ENCODE results near the gene PUDP.

The PUDP gene

DNA sequence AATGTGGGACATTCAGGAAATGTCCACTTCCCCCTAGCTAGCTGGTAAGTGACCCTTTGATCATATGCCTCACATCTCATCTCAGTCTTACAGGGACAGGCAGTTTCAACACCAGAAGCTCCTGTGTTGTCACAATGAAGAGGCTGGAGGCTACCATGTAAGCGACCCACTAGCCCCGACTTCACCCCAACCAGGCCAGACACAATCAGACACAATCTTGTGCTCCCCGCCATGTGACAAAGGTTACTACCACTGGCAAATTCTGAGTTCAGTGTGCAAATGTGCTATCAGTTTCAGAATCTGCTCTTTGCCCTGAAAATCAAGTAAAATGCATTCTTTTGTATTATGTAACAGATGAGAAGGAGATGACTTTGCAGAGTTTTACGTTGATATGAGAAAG, 57.3 kb downstream of the PUDP start:
- Histone ChIP-seq H2AFZ (ENCODE audit: low read length, unreplicated experiment) (no peak overlapping the region), H3K27me3 (ENCODE audit: insufficient read depth, low read length) (no peaks in the 10 kb centered on the region), H3K79me2 (ENCODE audit: control insufficient read depth, insufficient read depth, low read length, unreplicated experiment) (peaks cover 11% of the 10 kb centered on the region), H3K4me1 (ENCODE audit: control insufficient read depth, insufficient read depth, low read length, unreplicated experiment) (no peaks in the 10 kb centered on the region), H3K27ac (ENCODE audit: low read depth, low read length) (no peak overlapping the region), H3K36me3 (ENCODE audit: insufficient read depth, low read length) (no peaks in the 10 kb centered on the region), H3K4me3 (ENCODE audit: low read depth, low read length) (no peak overlapping the region)

DNA sequence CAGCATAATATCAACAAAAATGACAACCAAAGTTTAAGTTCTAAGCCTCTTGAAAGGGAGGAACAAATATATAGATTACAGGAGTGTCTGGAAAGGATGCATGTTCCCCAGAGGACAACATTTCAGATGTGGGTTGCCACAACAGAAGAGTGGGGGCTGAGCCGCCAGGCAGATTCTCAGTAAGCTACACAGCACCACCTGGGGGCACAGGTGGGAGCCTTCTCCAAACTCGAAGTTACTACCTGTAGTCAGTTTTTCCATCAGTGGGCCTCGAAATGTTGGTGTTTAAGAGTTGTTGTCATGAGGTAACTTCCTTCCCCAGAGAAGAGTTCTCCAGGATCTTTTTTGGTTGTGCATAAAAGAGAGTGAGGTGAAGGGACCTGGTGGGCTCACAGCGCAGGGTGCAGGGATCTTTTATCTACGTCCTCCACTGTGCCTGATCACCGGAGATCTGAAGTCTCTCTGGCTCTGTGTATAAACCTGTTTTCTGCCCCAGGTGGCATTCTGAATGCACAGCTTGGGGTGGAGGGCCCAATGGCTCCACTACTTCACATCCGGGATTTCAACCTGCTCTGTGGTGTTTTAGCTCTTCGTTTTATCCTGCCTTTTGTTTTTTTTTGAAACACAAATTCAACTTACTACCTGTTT, 58.9 kb downstream of the PUDP start:
- 0 out of 2 replicates have a peak, but pooled peaks cover 5% of the 10 kb centered on the region for H3K36me3 ChIP-seq (ENCODE audit: insufficient read depth, low read length)
- H2AFZ ChIP-seq (ENCODE audit: low read length, unreplicated experiment), result no peak overlapping the region
- no peak overlapping the region for H3K27ac ChIP-seq (ENCODE audit: low read depth, low read length)
- H3K27me3 ChIP-seq (ENCODE audit: insufficient read depth, low read length), result no peaks in the 10 kb centered on the region
- H3K4me1 ChIP-seq (ENCODE audit: control insufficient read depth, insufficient read depth, low read length, unreplicated experiment), result peaks cover 7% of the 10 kb centered on the region
- no peak overlapping the region for H3K4me3 ChIP-seq (ENCODE audit: low read depth, low read length)
- H3K79me2 ChIP-seq (ENCODE audit: control insufficient read depth, insufficient read depth, low read length, unreplicated experiment), result peaks cover 17% of the 10 kb centered on the region

DNA sequence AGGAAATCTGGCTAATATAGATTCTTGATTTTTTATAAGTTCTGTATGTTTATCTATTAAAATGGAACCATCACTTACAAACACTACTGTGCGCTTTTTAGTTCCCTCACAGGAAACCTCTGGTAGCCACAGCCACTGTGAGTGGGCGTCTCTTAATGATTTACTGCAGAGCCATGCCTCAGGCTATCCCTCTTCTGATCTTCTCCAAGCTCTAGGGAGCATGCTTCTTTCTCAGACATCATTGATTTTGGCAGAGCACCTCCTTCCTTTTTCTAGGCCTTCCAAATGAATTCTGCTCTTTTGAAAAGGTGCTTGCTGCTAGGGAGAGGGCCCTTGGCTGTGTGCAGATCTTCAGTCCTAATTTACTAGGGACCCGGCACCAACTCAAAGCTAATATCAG, 61.6 kb downstream of the PUDP start:
- peaks cover 18% of the 10 kb centered on the region for H3K4me1 ChIP-seq (ENCODE audit: control insufficient read depth, insufficient read depth, low read length, unreplicated experiment)
- H3K27ac ChIP-seq (ENCODE audit: low read depth, low read length), result no peak overlapping the region
- 0 out of 2 replicates have a peak, but pooled peaks cover 9% of the 10 kb centered on the region for H3K36me3 ChIP-seq (ENCODE audit: insufficient read depth, low read length)
- H3K4me3 ChIP-seq (ENCODE audit: low read depth, low read length), result no peak overlapping the region
- H3K79me2 ChIP-seq (ENCODE audit: control insufficient read depth, insufficient read depth, low read length, unreplicated experiment), result peaks cover 22% of the 10 kb centered on the region
- H2AFZ ChIP-seq (ENCODE audit: low read length, unreplicated experiment), result no peak overlapping the region
- no peaks in the 10 kb centered on the region for H3K27me3 ChIP-seq (ENCODE audit: insufficient read depth, low read length)

DNA sequence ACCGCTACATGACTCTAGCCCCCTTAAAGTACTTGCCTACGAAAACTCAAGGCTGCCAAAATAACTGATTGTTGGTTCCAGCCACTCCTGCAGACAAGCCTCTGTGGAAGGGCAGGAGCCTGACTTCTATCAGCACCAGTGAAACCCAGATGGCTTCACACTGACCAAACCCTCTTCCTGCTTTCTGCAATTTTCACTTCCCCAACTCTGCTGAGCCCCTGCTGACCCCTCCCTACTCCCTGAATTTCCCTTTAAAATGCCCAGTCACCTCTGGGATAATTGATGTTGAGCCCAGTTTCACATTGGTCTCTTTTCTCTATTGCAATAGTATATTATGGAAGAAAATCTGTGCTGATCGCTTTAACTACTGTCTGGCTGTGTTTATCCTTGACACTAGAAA, 62.1 kb downstream of the PUDP start:
- H3K36me3 ChIP-seq (ENCODE audit: insufficient read depth, low read length), result 0 out of 2 replicates have a peak, but pooled peaks cover 9% of the 10 kb centered on the region
- no peak overlapping the region for H3K27ac ChIP-seq (ENCODE audit: low read depth, low read length)
- no peaks in the 10 kb centered on the region for H3K27me3 ChIP-seq (ENCODE audit: insufficient read depth, low read length)
- peaks cover 21% of the 10 kb centered on the region for H3K79me2 ChIP-seq (ENCODE audit: control insufficient read depth, insufficient read depth, low read length, unreplicated experiment)
- peaks cover 18% of the 10 kb centered on the region for H3K4me1 ChIP-seq (ENCODE audit: control insufficient read depth, insufficient read depth, low read length, unreplicated experiment)
- no peak overlapping the region for H3K4me3 ChIP-seq (ENCODE audit: low read depth, low read length)
- no peak overlapping the region for H2AFZ ChIP-seq (ENCODE audit: low read length, unreplicated experiment)

DNA sequence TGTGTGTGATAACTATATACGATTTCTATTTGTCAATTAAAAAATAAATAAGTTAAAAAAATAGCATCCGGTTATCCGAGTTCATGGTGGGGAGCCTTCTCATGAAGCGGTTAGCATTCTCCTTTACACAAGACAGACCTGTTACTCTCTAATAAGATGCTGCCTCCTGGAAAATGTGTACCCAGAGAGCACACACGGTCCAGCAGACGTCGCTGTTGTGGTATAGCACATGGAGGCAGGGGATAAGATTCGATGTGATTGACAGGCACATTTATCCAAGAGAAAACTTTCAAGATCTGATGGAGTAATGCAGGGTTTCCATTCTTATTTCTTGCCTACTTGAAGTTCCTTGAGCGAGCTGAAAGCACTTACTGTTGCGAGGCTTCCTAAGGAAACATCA, 63.1 kb downstream of the PUDP start:
- H3K27ac ChIP-seq (ENCODE audit: low read depth, low read length), result no peak overlapping the region
- H3K4me1 ChIP-seq (ENCODE audit: control insufficient read depth, insufficient read depth, low read length, unreplicated experiment), result peaks cover 18% of the 10 kb centered on the region
- no peak overlapping the region for H3K4me3 ChIP-seq (ENCODE audit: low read depth, low read length)

DNA sequence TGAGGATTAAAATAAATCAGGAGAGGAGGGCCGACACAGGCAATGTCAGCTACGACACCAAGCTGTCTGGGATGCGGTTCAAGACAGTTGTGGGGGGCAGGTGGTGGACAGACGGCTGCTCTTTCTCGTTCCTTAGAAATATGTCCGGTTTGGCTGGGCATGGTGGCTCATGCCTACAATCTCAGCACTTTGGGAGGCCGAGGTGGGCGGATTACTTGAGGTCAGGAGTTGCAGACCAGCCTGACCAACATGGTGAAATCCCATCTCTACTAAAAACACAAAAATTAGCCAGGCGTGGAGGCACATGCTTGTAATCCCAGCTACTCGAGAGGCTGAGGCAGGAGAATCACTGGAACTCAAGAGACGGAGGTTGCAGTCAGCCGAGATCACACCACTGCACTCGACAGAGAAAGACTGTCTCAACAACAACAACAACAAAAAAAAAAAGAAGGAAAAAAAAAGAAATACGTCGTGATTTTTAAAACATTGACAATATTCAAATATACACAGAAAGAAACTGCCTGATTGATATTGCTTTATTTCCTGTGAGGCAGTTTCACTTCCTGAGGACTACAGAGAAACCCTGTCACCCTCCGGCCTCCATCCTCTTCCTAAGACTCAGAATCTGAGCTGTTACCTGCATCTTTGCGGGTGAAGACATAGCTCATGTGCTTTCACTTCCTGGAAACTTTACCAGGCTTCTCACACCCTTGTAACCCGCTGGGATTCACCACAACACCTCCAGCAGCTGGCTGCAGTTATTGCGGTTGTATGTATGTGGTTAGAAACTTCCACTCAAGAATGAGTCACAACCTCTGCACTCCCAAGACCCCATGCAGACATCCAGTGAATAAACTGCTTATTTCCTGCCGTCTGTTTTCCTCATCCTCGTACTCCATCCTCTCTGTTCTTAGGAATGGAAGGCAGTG, 64.2 kb downstream of the PUDP start:
- H2AFZ ChIP-seq (ENCODE audit: low read length, unreplicated experiment), result peak overlapping the region; percentile 50
- H3K27me3 ChIP-seq (ENCODE audit: insufficient read depth, low read length), result no peaks in the 10 kb centered on the region
- H3K27ac ChIP-seq (ENCODE audit: low read depth, low read length), result peak overlapping the region; percentile 62; the same call in 1 of the 2 replicates
- peaks cover 18% of the 10 kb centered on the region for H3K4me1 ChIP-seq (ENCODE audit: control insufficient read depth, insufficient read depth, low read length, unreplicated experiment)
- H3K36me3 ChIP-seq (ENCODE audit: insufficient read depth, low read length), result 0 out of 2 replicates have a peak, but pooled peaks cover 9% of the 10 kb centered on the region
- peaks cover 28% of the 10 kb centered on the region for H3K79me2 ChIP-seq (ENCODE audit: control insufficient read depth, insufficient read depth, low read length, unreplicated experiment)
- peak overlapping the region; percentile 50; the same call in 1 of the 2 replicates for H3K4me3 ChIP-seq (ENCODE audit: low read depth, low read length)

More for the DNA sequence above, 63.1 kb downstream of the PUDP start:
- H3K36me3 ChIP-seq (ENCODE audit: insufficient read depth, low read length), result 0 out of 2 replicates have a peak, but pooled peaks cover 9% of the 10 kb centered on the region
- H3K79me2 ChIP-seq (ENCODE audit: control insufficient read depth, insufficient read depth, low read length, unreplicated experiment), result peaks cover 22% of the 10 kb centered on the region
- no peak overlapping the region for H2AFZ ChIP-seq (ENCODE audit: low read length, unreplicated experiment)
- H3K27me3 ChIP-seq (ENCODE audit: insufficient read depth, low read length), result no peaks in the 10 kb centered on the region

DNA sequence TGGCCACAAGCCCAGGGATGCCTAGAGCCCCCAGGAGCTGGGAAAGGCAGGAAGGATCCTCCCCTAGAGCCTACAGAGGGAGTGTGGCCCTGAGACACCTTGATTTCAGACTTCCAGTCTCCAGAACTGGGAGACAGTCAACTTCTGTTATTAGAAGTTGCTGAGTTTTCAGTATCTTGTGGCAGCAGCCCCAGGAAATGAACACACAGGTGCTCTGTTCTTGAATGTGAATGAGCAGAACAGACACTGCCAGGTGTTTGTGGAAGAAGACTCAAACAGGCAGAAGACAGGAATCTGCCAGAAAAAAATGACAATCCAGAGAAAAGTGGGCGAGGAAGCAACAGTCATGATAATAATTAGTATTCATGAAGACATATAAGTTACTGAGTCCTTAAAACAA, 64.9 kb downstream of the PUDP start:
- H3K27me3 ChIP-seq (ENCODE audit: insufficient read depth, low read length), result no peaks in the 10 kb centered on the region
- 0 out of 2 replicates have a peak, but pooled peaks cover 9% of the 10 kb centered on the region for H3K36me3 ChIP-seq (ENCODE audit: insufficient read depth, low read length)
- peaks cover 18% of the 10 kb centered on the region for H3K4me1 ChIP-seq (ENCODE audit: control insufficient read depth, insufficient read depth, low read length, unreplicated experiment)
- no peak overlapping the region for H3K27ac ChIP-seq (ENCODE audit: low read depth, low read length)
- H3K79me2 ChIP-seq (ENCODE audit: control insufficient read depth, insufficient read depth, low read length, unreplicated experiment), result peaks cover 30% of the 10 kb centered on the region
- no peak overlapping the region for H2AFZ ChIP-seq (ENCODE audit: low read length, unreplicated experiment)
- H3K4me3 ChIP-seq (ENCODE audit: low read depth, low read length), result no peak overlapping the region

DNA sequence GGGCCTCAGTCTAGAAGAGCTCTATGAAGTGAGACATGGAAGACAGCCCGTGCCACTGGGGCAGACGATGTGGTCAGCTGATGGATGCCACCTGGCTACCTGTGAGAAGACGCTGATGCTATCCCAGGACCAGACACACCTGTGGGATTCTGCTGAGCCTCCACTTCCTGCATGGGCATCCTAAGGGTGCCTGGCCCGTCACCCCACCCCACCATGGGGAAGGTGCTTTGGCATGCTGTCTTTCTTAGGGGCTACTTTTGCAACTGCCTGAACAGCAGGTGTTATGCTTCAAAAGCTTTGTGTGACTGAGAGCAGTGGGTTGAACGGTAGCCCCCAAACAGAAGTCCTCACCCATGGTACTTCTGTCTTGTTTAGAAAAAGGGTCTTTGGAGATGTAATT, 65.4 kb downstream of the PUDP start:
- H3K27me3 ChIP-seq (ENCODE audit: insufficient read depth, low read length), result no peaks in the 10 kb centered on the region
- H2AFZ ChIP-seq (ENCODE audit: low read length, unreplicated experiment), result no peak overlapping the region
- H3K27ac ChIP-seq (ENCODE audit: low read depth, low read length), result no peak overlapping the region
- H3K4me1 ChIP-seq (ENCODE audit: control insufficient read depth, insufficient read depth, low read length, unreplicated experiment), result peaks cover 18% of the 10 kb centered on the region
- no peak overlapping the region for H3K4me3 ChIP-seq (ENCODE audit: low read depth, low read length)
- 0 out of 2 replicates have a peak, but pooled peaks cover 9% of the 10 kb centered on the region for H3K36me3 ChIP-seq (ENCODE audit: insufficient read depth, low read length)
- peaks cover 32% of the 10 kb centered on the region for H3K79me2 ChIP-seq (ENCODE audit: control insufficient read depth, insufficient read depth, low read length, unreplicated experiment)

DNA sequence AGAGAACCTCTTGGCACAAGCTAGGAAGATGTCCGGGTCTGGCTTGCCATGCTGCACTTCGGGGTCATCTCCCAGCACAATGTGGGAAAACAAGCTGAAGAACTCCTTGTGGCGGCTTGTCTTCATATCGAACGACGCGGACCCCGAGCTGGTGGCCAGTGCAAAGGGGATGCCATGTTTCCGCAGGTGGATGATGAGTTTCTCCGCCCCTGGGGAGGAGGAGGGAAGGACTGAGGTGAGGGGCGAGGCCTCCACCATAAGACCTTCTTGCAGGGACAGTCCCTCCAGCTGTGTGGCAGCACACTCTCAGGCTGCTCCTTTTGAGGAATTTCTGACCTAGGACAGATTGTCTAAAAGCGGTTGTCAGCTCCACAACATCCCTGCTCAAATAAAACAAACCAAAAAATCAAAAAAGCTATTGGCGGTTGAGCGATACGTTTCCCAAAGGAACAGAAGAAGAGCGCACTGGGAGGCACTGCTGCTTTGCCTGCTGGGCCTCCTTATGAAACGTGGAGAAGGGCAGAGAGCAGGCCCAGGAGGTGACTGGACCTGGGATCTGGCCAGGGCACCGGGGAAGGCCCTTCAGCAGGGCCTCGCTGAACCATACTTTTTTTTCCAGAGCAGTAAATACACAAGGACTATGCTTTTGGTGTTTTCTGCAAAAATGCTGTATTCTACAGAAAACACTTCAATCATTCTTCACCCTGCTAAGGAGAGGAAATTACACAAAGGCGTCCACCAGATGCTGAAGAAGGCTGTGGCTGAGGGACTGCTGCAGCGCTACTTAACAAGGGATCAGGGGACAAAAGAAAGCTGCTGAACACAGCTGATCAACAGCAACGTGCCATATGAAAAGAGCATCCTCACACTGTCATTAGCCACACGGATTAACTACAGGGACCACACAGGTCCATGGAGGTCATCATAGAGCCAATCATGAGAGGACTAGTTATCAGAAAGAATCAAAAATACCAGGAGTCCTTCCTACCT, 70.4 kb downstream of the PUDP start:
- Histone ChIP-seq H3K4me1 (ENCODE audit: control insufficient read depth, insufficient read depth, low read length, unreplicated experiment) (no peaks in the 10 kb centered on the region), H3K79me2 (ENCODE audit: control insufficient read depth, insufficient read depth, low read length, unreplicated experiment) (peaks cover 24% of the 10 kb centered on the region), H3K4me3 (ENCODE audit: low read depth, low read length) (no peak overlapping the region), H3K27ac (ENCODE audit: low read depth, low read length) (no peak overlapping the region), H2AFZ (ENCODE audit: low read length, unreplicated experiment) (no peak overlapping the region), H3K27me3 (ENCODE audit: insufficient read depth, low read length) (no peaks in the 10 kb centered on the region), H3K36me3 (ENCODE audit: insufficient read depth, low read length) (0 out of 2 replicates have a peak, but pooled peaks cover under 1% of the 10 kb centered on the region)

DNA sequence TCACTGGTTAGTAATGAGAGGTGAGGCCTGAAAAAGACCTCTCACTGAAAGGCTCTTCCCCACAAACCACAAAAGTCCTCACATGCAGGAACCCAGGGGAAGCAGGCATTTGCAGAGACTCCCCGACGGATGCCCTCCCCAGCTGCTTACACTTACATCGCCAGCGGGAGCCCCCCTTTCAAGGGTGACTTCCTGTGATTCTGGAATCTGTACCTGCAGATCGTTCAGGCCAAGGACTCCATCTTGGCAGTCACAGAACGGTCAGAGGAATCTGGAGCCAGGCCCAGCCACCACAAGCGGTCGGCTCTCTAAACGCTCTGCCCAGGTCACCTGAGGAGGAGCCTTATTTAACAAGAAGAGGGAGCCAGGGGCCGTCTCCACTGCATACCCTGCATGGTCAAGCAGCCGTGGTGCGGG, 71.7 kb downstream of the PUDP start:
- H3K27ac ChIP-seq (ENCODE audit: low read depth, low read length), result no peak overlapping the region
- peaks cover 21% of the 10 kb centered on the region for H3K79me2 ChIP-seq (ENCODE audit: control insufficient read depth, insufficient read depth, low read length, unreplicated experiment)
- H2AFZ ChIP-seq (ENCODE audit: low read length, unreplicated experiment), result no peak overlapping the region
- no peaks in the 10 kb centered on the region for H3K27me3 ChIP-seq (ENCODE audit: insufficient read depth, low read length)
- no peak overlapping the region for H3K4me3 ChIP-seq (ENCODE audit: low read depth, low read length)
- H3K4me1 ChIP-seq (ENCODE audit: control insufficient read depth, insufficient read depth, low read length, unreplicated experiment), result no peaks in the 10 kb centered on the region
- no peaks in the 10 kb centered on the region for H3K36me3 ChIP-seq (ENCODE audit: insufficient read depth, low read length)
